Measurements from ENCODE around the gene KIF3A. TPM values are rescaled to one million over a fixed set of nuclear protein-coding genes. Genes with fewer than 3 reads are reported as not detected.

The KIF3A gene
- total RNA-seq, 1 experiment from 2014 or later: 12.7 TPM

DNA sequence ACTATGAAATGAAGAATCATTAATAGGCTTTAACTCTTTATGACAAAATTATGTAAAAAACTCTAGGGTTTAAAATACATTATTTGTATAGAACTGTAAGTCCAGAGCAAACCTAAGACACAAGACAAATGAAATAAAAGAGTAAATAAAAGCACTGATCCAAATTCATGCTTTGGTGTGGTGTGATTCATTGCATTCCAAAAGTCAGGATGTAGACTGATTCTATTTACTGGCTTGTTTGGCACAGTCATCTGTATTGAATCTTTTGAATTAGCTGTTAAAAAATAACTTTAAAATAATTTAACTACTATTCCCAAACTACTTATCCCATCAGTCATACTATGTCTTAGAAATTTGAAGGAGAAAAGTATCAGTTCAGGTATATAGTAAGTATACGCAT lies 32.5 kb downstream of the KIF3A start:
- H3K4me1 ChIP-seq (ENCODE audit: control insufficient read depth in 1 of 2, insufficient read depth in 2 of 2, low read length in 2 of 2): no peaks in the 10 kb centered on the region
- no peak overlapping the region for H3K4me3 ChIP-seq (replicated peaks in 1 of 2; ENCODE audit: low read depth in 1 of 2, low read length in 2 of 2)
- ChIA-PET CTCF (no interaction called here), RAD21 (ENCODE audit: low non-redundant PET in 1 of 2, low total read pairs in 2 of 2, uncharacterized antibody in 2 of 2, unreplicated experiment in 2 of 2) (no interaction called here), POLR2A (no interaction called here)
- ATAC-seq (no peak), DNase-seq (ENCODE audit: low read depth, low spot score) (no peak)
- H3K27ac ChIP-seq (ENCODE audit: low read depth, low read length): no peak overlapping the region
- H3K9me3 ChIP-seq (ENCODE audit: control insufficient read depth in 1 of 2, insufficient read depth in 1 of 2, low read depth in 1 of 2, low read length in 2 of 2): no peaks in the 10 kb centered on the region
- H4K20me1 ChIP-seq (ENCODE audit: insufficient read depth): no peaks in the 10 kb centered on the region
- peaks cover 4 to 6% of the 10 kb centered on the region in 2 experiments; a peak in 2 of 4 replicates for H3K36me3 ChIP-seq (ENCODE audit: control insufficient read depth in 1 of 2, insufficient read depth in 2 of 2, low read length in 2 of 2)
- TF ChIP-seq POLR2AphosphoS5 (IDR thresholded peaks at IDR 0.05; ENCODE audit: low read depth, low read length) (no peak), YY1 (IDR thresholded peaks at IDR 0.05; ENCODE audit: extremely low read depth, insufficient replicate concordance, low read depth, low read length) (no peak), ZFX (IDR thresholded peaks at IDR 0.05) (no peak), POLR2A (IDR thresholded peaks at IDR 0.05; ENCODE audit: borderline replicate concordance, extremely low read depth, insufficient read depth, insufficient read length) (no peak), EZH2phosphoT487 (IDR thresholded peaks at IDR 0.05; ENCODE audit: borderline replicate concordance) (no peak), JUND (IDR thresholded peaks at IDR 0.05) (no peak), CEBPB (IDR thresholded peaks at IDR 0.05; ENCODE audit: low read depth) (no peak), ELF1 (IDR thresholded peaks at IDR 0.05; ENCODE audit: borderline replicate concordance, low read depth) (no peak), FOSL1 (IDR thresholded peaks at IDR 0.05; ENCODE audit: low read depth) (no peak), ZNF274 (IDR thresholded peaks at IDR 0.05; ENCODE audit: low read depth, low read length) (no peak)
- TF ChIP-seq, protein P1, sequence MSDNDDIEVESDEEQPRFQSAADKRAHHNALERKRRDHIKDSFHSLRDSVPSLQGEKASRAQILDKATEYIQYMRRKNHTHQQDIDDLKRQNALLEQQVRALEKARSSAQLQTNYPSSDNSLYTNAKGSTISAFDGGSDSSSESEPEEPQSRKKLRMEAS (IDR thresholded peaks at IDR 0.05): no peak
- TF ChIP-seq, protein P2, sequence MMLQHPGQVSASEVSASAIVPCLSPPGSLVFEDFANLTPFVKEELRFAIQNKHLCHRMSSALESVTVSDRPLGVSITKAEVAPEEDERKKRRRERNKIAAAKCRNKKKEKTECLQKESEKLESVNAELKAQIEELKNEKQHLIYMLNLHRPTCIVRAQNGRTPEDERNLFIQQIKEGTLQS (IDR thresholded peaks at IDR 0.05): no peak
- TF ChIP-seq, protein P3, sequence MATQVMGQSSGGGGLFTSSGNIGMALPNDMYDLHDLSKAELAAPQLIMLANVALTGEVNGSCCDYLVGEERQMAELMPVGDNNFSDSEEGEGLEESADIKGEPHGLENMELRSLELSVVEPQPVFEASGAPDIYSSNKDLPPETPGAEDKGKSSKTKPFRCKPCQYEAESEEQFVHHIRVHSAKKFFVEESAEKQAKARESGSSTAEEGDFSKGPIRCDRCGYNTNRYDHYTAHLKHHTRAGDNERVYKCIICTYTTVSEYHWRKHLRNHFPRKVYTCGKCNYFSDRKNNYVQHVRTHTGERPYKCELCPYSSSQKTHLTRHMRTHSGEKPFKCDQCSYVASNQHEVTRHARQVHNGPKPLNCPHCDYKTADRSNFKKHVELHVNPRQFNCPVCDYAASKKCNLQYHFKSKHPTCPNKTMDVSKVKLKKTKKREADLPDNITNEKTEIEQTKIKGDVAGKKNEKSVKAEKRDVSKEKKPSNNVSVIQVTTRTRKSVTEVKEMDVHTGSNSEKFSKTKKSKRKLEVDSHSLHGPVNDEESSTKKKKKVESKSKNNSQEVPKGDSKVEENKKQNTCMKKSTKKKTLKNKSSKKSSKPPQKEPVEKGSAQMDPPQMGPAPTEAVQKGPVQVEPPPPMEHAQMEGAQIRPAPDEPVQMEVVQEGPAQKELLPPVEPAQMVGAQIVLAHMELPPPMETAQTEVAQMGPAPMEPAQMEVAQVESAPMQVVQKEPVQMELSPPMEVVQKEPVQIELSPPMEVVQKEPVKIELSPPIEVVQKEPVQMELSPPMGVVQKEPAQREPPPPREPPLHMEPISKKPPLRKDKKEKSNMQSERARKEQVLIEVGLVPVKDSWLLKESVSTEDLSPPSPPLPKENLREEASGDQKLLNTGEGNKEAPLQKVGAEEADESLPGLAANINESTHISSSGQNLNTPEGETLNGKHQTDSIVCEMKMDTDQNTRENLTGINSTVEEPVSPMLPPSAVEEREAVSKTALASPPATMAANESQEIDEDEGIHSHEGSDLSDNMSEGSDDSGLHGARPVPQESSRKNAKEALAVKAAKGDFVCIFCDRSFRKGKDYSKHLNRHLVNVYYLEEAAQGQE (IDR thresholded peaks at IDR 0.05; ENCODE audit: low read depth): no peak
- no TSS peak for BruUV-seq (replicated peaks)
- intact Hi-C loops (cut with micrococcal nuclease): no loop called here
- no peaks in the 10 kb centered on the region for H3K79me2 ChIP-seq (ENCODE audit: insufficient read depth, low read length)
- H2AFZ ChIP-seq (ENCODE audit: low read depth, low read length, poor library complexity, severe bottlenecking): no peak overlapping the region
- no peaks in the 10 kb centered on the region for H3K9me2 ChIP-seq (ENCODE audit: insufficient read depth)
- H3K4me2 ChIP-seq (ENCODE audit: low read length): no peak overlapping the region
- no peak overlapping the region for H3K9ac ChIP-seq (ENCODE audit: low read length)
- no peaks in the 10 kb centered on the region for H3K27me3 ChIP-seq (ENCODE audit: insufficient read depth, low read length)
